OCI-LY7 (cell line): ENCODE results near the gene TMEM247. TPM values are rescaled to one million over a fixed set of nuclear protein-coding genes. Genes with fewer than 3 reads are reported as not detected.

Experiments used
- BruUV-seq: library from RNA; stranded (reverse); fragments of 400-500 nt; replicated peaks from 2 replicates; lab custom pipeline; 2021; lab: Mats Ljungman, UMichigan
- CTCF ChIA-PET: fragments of 300-600 bp; sonication (Branson Sonifier 250); formaldehyde crosslinking; loops from one replicate; lab custom pipeline; 2022; ENCODE audit warnings: antibody characterized with exemption; ENCODE audit not compliant: unreplicated experiment; lab: Charles Lee
- POLR2A ChIA-PET: fragments of 300-600 bp; sonication (Branson Sonifier 250); formaldehyde crosslinking; loops from one replicate; lab custom pipeline; 2022; ENCODE audit warnings: antibody characterized with exemption; lab: Charles Lee
- DNase-seq: peaks from one replicate; pipeline ENCODE4 v3.0.0-alpha.2; 2015; ENCODE audit warnings: low spot score
- H2AFZ ChIP-seq: fragments of 200-600 bp; sonication (generic), shearing (Covaris generic); 2 replicates; pipeline ENCODE4 v1.6.1; 2014; ENCODE audit warnings: mild to moderate bottlenecking, antibody characterized with exemption, low read length, moderate library complexity
- H3K27ac ChIP-seq: fragments of 200-600 bp; sonication (generic); 2 replicates; pipeline ENCODE4 v1.5.1; 2014; ENCODE audit warnings: mixed run types, low read depth, mild to moderate bottlenecking, moderate library complexity, low read length, inconsistent platforms; ENCODE audit not compliant: poor library complexity, severe bottlenecking
- H3K36me3 ChIP-seq: fragments of 200-600 bp; sonication (generic); 2 replicates; pipeline ENCODE4 v1.6.1; 2014; ENCODE audit warnings: mild to moderate bottlenecking, antibody characterized with exemption, low read length, moderate library complexity, mixed read lengths; ENCODE audit not compliant: insufficient read depth
- H3K4me1 ChIP-seq: fragments of 200-600 bp; sonication (generic); 2 replicates; pipeline ENCODE4 v1.5.1; 2014; ENCODE audit warnings: mild to moderate bottlenecking, low read length; ENCODE audit not compliant: insufficient read depth, poor library complexity, severe bottlenecking
- H3K4me2 ChIP-seq: fragments of 200-600 bp; sonication (generic); 2 replicates; pipeline ENCODE4 v1.6.1; 2014; ENCODE audit warnings: mild to moderate bottlenecking, low read length
- H3K4me3 ChIP-seq: fragments of 200-600 bp; sonication (generic); 2 replicates; pipeline ENCODE4 v1.5.1; 2014; ENCODE audit warnings: mild to moderate bottlenecking, low read depth, low read length; ENCODE audit not compliant: poor library complexity, severe bottlenecking
- H3K79me2 ChIP-seq: fragments of 200-600 bp; sonication (generic); 2 replicates; pipeline ENCODE4 v1.6.1; 2016; ENCODE audit warnings: low read depth, mild to moderate bottlenecking, low read length, moderate library complexity, mixed read lengths; ENCODE audit not compliant: insufficient read depth
- H3K9me2 ChIP-seq: fragments of 200-600 bp; sonication (generic); 2 replicates; pipeline ENCODE4 v1.6.1; 2016; ENCODE audit warnings: mild to moderate bottlenecking, low read length, mixed read lengths; ENCODE audit not compliant: insufficient read depth
- H3K9me3 ChIP-seq: fragments of 200-600 bp; sonication (generic); 2 replicates; pipeline ENCODE4 v1.6.1; 2014; ENCODE audit warnings: mild to moderate bottlenecking, mixed run types, low read length, mixed read lengths
- H4K20me1 ChIP-seq: fragments of 200-600 bp; sonication (generic); 2 replicates; pipeline ENCODE4 v1.6.1; 2014; ENCODE audit warnings: mild to moderate bottlenecking, antibody characterized with exemption, low read length, moderate library complexity, mixed read lengths; ENCODE audit not compliant: insufficient read depth
- EZH2phosphoT487 ChIP-seq: fragments of 200-600 bp; sonication (generic); IDR thresholded peaks from 2 replicates; pipeline ENCODE4 v1.6.1; 2018; ENCODE audit warnings: low read depth, borderline replicate concordance, mild to moderate bottlenecking, mixed run types, antibody characterized with exemption, low read length, moderate library complexity, mixed read lengths
- intact Hi-C: fragments of 100-400 bp; cut with micrococcal nuclease; formaldehyde crosslinking; loops from one replicate; pipeline ENCODE4 v1.10.0; 2022; ENCODE audit not compliant: unreplicated experiment
- total RNA-seq, 2 experiments: library from RNA; depleted of rRNA in 1 of 2; stranded (reverse); fragments of >200 nt in 1 of 2; shearing (Covaris generic) in 1 of 2; gene quantifications; 2 replicates each; pipeline ENCODE4 v1.2.3, GENCODE V29; 2014 to 2022
- TF ChIP-seq, protein P1 (sequence below): fragments of 200-600 bp; sonication (generic); conservative IDR thresholded peaks from 2 replicates; pipeline ENCODE4 v1.5.1; 2014; ENCODE audit warnings: mild to moderate bottlenecking, antibody characterized with exemption, low read length, moderate library complexity, mixed read lengths

TMEM247 gene
- total RNA-seq, 2 experiments from 2014 or later = not detected

DNA sequence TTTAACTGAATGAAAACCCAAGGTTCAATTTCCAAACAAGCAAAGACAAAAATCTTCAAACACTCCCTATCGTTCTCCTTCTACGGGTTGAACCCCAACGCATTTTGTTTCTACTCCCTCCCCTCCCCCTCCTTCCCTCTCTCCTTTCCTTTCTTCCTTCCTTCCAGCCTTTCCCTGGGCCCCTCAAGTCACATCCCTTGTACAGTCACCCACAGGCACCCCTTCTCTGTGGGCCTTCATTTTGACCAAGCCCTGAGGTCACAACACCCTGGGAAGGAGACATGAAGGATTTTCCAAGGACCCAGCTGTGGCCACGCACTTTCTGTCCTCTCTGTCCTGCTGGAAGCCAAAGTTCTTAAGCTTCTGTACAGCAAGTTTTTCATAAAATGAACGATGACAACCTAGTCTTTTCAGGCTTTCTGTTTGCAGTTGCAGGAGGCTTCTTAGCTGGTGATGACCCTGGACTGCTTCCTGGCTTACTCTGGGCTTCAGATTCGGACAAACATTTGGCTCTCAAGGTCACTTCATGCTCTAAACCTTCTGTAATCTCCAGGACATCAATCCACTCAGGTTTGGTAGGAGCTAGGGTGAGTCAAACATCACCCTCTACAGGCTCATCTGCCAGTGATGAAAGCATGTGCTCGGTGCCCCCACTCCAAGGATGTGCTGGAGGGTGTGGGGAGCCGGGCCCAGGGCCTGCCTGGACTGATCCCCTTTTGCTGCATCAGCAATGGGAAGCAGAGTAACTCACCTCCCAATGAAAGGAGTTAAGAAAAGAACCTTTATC is 25.5 kb downstream of the TMEM247 start:
- Histone ChIP-seq H3K4me1 (peaks cover 12% of the 10 kb centered on the region), H3K27ac (no peak overlapping the region), H3K4me2 (no peak overlapping the region), H3K4me3 (no peak overlapping the region), H3K79me2 (no peaks in the 10 kb centered on the region), H3K36me3 (no peaks in the 10 kb centered on the region), H2AFZ (no peak overlapping the region), H3K9me3 (no peaks in the 10 kb centered on the region), H3K9me2 (no peaks in the 10 kb centered on the region), H4K20me1 (no peaks in the 10 kb centered on the region)
- ChIA-PET CTCF (no interaction called here), POLR2A (interaction anchor here (0.6 kb wide), 2 partner anchors 64 to 899 kb away, joined by 3 to 4 read pairs; no protein-coding TSS in a partner anchor)
- no TSS peak for BruUV-seq
- intact Hi-C loops = no loop called here
- TF ChIP-seq, protein P1, sequence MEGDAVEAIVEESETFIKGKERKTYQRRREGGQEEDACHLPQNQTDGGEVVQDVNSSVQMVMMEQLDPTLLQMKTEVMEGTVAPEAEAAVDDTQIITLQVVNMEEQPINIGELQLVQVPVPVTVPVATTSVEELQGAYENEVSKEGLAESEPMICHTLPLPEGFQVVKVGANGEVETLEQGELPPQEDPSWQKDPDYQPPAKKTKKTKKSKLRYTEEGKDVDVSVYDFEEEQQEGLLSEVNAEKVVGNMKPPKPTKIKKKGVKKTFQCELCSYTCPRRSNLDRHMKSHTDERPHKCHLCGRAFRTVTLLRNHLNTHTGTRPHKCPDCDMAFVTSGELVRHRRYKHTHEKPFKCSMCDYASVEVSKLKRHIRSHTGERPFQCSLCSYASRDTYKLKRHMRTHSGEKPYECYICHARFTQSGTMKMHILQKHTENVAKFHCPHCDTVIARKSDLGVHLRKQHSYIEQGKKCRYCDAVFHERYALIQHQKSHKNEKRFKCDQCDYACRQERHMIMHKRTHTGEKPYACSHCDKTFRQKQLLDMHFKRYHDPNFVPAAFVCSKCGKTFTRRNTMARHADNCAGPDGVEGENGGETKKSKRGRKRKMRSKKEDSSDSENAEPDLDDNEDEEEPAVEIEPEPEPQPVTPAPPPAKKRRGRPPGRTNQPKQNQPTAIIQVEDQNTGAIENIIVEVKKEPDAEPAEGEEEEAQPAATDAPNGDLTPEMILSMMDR = no peak
- TF ChIP-seq EZH2phosphoT487 = no peak
- no peak for DNase-seq

DNA sequence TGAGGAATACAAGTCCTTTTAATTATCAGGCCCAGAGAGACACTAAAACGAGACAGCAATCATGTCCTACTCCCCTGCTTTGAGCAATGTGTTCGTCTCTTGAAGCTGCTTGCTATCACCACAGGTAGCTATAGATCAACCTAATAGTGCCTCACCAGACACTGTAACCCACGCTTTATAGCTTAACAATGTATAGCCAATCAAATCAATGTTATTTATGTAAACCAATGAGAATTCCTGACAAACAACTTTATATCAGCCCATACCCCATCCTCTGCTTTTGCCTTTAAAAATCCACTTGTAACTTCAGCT is 26.1 kb downstream of the TMEM247 start:
- intact Hi-C loops = no loop called here
- no peak for TF ChIP-seq EZH2phosphoT487
- TF ChIP-seq, protein P1 = no peak
- Histone ChIP-seq H2AFZ (no peak overlapping the region), H3K79me2 (no peaks in the 10 kb centered on the region), H3K4me1 (peaks cover 10% of the 10 kb centered on the region), H3K9me3 (no peaks in the 10 kb centered on the region), H3K27ac (no peak overlapping the region), H3K36me3 (no peaks in the 10 kb centered on the region), H3K9me2 (no peaks in the 10 kb centered on the region), H3K4me3 (no peak overlapping the region), H4K20me1 (no peaks in the 10 kb centered on the region), H3K4me2 (no peak overlapping the region)
- CTCF ChIA-PET = no interaction called here
- no peak for DNase-seq
- BruUV-seq = no TSS peak
- POLR2A ChIA-PET = interaction anchor here (0.6 to 1.2 kb wide), 4 partner anchors 9 to 900 kb away, joined by 3 to 4 read pairs (median 3); no protein-coding TSS in a partner anchor

DNA sequence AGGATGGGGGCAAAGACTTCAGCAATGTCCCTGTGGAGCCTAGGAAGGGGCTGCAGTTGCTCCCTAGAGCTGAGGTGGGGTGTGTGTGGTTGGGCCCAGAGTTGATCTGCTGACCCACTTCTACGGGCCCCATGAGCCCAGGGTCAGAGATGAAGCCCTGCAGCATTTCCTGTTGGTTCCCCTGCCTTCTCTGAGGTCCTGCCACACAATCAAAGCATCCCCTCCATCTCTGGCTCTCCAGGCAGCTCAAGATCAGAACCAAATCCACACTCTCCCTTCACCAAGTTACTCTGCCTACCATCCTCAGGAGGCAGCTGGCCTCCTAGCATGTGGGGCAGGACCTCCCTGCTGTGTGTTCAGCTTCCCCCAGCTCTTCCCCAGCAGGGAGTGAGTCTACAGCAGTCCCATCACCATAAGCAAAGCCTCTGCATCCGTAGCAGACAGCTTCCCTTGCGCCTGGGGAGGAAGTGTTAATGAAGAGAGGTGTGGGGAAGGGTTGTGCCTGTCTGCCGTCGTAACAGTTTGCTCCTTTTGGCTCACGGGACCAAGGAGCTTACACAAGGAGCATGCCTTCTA is 26.9 kb downstream of the TMEM247 start:
- Histone ChIP-seq H3K4me1 (peaks cover 5% of the 10 kb centered on the region), H2AFZ (no peak overlapping the region), H4K20me1 (no peaks in the 10 kb centered on the region), H3K4me3 (no peak overlapping the region), H3K9me2 (no peaks in the 10 kb centered on the region), H3K27ac (no peak overlapping the region), H3K4me2 (no peak overlapping the region), H3K36me3 (no peaks in the 10 kb centered on the region), H3K9me3 (no peaks in the 10 kb centered on the region), H3K79me2 (no peaks in the 10 kb centered on the region)
- ChIA-PET POLR2A (interaction anchor here (0.7 to 1.2 kb wide), 3 partner anchors 9 to 527 kb away, joined by 3 read pairs; no protein-coding TSS in a partner anchor), CTCF (interaction anchor here (0.6 kb wide), 1 partner anchor 672 kb away, joined by 8 read pairs; no protein-coding TSS in a partner anchor)
- no peak for DNase-seq
- no peak for TF ChIP-seq EZH2phosphoT487
- TF ChIP-seq, protein P1 = no peak
- intact Hi-C loops = no loop called here
- no TSS peak for BruUV-seq
